Lower leg skin (tissue), 4 donors: ENCODE results near the gene LAD1. TPM values are rescaled to one million over a fixed set of nuclear protein-coding genes. Genes with fewer than 3 reads are reported as not detected.
A peak's percentile ranks its signal among the peaks of the same experiment; 100 is the strongest.

Experiments used
- DNase-seq, 2 donors: peaks; one replicate each; pipeline ENCODE4 v3.0.0-alpha.2; 2019; ENCODE audit warnings: low spot score in 2 of 2
- H3K4me3 ChIP-seq: fragments of 200-600 bp; sonication (generic); 2 replicates; pipeline ENCODE4 v1.5.1; 2017; ENCODE audit warnings: mild to moderate bottlenecking, low read depth; ENCODE audit not compliant: poor library complexity, severe bottlenecking
- CTCF ChIP-seq, 3 donors: fragments of 450-650 bp; IDR thresholded peaks; one replicate each; pipeline ENCODE4 v1.5.1; 2016; ENCODE audit warnings: antibody characterized with exemption in 3 of 3, mild to moderate bottlenecking in 3 of 3, moderate library complexity in 2 of 3
- POLR2A ChIP-seq, 2 donors: fragments of 450-650 bp; IDR thresholded peaks; one replicate each; pipeline ENCODE4 v1.6.1; 2016 to 2017; ENCODE audit warnings: antibody characterized with exemption in 2 of 2, mild to moderate bottlenecking in 1 of 2, moderate library complexity in 1 of 2
- WGBS, 2 donors: methylation state at CpG; one replicate each; pipeline ENCODE4 v1.1.5; 2018; 5-methylcytosine and 5-hydroxymethylcytosine counted together
- intact Hi-C: fragments of 100-400 bp; cut with DNase I; formaldehyde crosslinking; loops from one replicate; pipeline ENCODE4 v1.15.0; 2023; ENCODE audit warnings: low total_unique reads
- total RNA-seq, 4 donors: library from RNA; depleted of rRNA; stranded (reverse); fragments of >200 nt; gene quantifications; one replicate each; pipeline ENCODE4 v1.1.0, GENCODE V29; 2016

LAD1 gene
- total RNA-seq, 4 donors from 2014 or later: 271 to 336 (median 291) TPM

DNA sequence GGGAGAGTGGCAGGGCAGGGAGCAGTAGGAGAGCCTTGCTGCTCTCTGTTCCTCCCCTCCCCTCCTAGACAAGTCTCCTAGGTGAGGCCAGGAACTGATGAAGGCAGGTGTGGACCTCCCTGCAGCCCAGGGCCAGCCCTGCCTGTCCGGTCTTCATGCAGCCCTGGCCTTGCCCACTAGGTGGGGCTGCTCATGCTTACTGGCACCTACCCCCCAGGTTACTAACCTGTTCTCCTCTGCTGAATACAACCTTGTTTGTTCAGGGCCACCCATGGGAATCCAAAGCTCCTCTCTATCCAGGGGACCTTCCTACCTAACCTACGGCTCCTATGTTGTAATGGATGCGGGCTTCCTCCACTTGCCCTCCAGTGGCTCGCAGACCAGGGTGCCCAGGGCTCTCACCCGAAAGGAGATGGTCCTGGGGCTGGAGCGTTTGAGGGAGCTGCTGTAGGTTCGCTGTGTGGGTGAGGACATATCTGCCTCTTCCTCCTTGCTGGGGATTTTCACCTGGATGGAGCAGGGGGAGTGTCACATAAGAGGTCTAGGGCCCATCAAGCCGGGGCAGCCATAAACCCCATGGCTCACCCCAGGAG, 13.7 kb downstream of the LAD1 start:
- TF ChIP-seq POLR2A (IDR thresholded peaks at IDR 0.05) (no peak), CTCF (IDR thresholded peaks at IDR 0.05) (peak in 1 of 3 donors; percentile 22)
- H3K4me3 ChIP-seq: no peak overlapping the region
- no peak for DNase-seq
- 72 to 73% methylated on average over 4 to 7 of the region's 8 CpGs for WGBS, 2 donors
- intact Hi-C loops: no loop called here

GRCh38 chr1:201384406-201384782, 14.7 kb downstream of the LAD1 start:
- intact Hi-C loops: no loop called here

DNA sequence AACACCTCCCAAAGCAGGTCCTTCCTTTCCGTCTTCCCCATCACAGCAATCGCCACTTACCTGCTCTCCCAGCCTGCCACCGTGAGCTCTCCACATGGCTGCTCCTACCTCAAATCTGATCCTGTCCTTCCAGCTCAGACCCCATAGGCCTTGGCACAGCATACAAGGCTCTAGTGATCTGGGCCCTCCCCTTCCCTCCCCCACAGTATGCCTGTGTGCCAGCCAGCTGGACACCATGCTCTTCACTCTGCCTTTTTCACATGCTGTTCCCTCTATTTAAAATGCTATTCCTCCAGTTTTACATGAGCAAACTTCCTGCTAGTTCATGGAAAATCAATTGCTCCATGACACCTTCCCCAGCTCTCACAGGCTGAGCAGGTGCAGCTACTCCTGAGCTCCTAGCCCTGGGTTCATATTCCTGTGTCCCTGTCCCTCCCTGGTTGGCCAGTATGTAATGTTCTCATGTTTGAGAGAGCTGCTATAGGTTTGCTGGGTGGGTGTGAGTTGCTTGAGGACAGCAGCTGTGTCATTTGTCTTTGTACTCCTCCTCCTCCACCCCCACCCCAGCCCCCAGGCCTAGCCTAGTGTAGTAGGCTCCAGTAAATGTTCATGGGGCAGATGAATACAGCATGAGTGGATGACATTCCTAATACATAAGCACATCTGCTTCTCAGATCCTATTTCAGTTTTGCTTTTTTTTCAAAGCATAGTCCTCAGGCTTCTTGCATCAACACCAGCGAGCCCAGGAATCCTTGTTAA, 15.3 kb downstream of the LAD1 start:
- DNase-seq: no peak
- WGBS, 2 donors: 88 to 97% methylated on average over 4 of the region's 4 CpGs
- no peak overlapping the region for H3K4me3 ChIP-seq
- intact Hi-C loops: no loop called here
- TF ChIP-seq POLR2A (IDR thresholded peaks at IDR 0.05): no peak
- no peak for TF ChIP-seq CTCF (IDR thresholded peaks at IDR 0.05)

More at GRCh38 chr1:201384406-201384782, 14.7 kb downstream of the LAD1 start:
- no peak for TF ChIP-seq CTCF (IDR thresholded peaks at IDR 0.05)
- no peak for TF ChIP-seq POLR2A (IDR thresholded peaks at IDR 0.05)
- H3K4me3 ChIP-seq: no peak overlapping the region
- 50 to 71% methylated on average over 3 to 4 of the region's 4 CpGs for WGBS, 2 donors
- no peak for DNase-seq

GRCh38 chr1:201381130-201381529, 18.0 kb downstream of the LAD1 start:
- H3K4me3 ChIP-seq: no peak overlapping the region
- DNase-seq: no peak
- 65 to 69% methylated on average over 7 of the region's 7 CpGs for WGBS, 2 donors
- TF ChIP-seq POLR2A (IDR thresholded peaks at IDR 0.05) (no peak), CTCF (IDR thresholded peaks at IDR 0.05) (no peak)
- intact Hi-C loops: no loop called here

DNA sequence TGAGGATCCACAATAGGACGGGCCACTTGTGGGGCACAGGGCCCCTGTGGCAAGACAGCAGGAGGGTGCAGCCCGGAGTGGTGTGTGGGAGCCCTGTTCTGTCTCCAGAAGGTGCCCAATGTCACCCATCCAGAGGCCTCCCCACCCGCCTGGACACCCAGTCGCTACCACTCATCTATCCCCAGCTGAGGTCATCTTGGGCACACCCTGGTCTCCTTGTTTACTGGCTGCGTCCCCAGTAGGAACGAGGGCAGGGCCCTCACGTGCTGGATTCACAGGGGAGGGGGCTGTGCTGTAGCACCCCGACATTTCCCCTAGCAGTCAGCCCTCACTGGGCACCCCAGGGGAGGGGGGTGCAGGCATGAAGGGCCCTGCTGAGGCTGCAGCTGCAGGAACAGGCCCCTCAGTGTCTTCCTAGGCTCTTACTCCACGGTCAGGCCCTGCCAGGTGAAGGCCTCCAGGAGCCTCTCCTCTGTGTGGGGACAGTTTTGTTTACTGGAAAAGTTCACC, 19.3 kb downstream of the LAD1 start:
- TF ChIP-seq CTCF (IDR thresholded peaks at IDR 0.05) (no peak), POLR2A (IDR thresholded peaks at IDR 0.05) (no peak)
- 66 to 80% methylated on average over 9 of the region's 9 CpGs for WGBS, 2 donors
- DNase-seq: no peak
- no peak overlapping the region for H3K4me3 ChIP-seq
- intact Hi-C loops: no loop called here
